Stimulated activated CD4-positive, alpha-beta T cell treated with anti-CD3 and anti-CD28 coated beads, Interleukin-12 subunit alpha, Interleukin-12 subunit beta, amount 100 ng/mL, for 4 hours (primary cell): ENCODE data around the gene TCEANC2.

Experiments used
- DNase-seq: peaks from one replicate; pipeline ENCODE4 v3.0.0-alpha.2; 2020

TCEANC2 gene

DNA sequence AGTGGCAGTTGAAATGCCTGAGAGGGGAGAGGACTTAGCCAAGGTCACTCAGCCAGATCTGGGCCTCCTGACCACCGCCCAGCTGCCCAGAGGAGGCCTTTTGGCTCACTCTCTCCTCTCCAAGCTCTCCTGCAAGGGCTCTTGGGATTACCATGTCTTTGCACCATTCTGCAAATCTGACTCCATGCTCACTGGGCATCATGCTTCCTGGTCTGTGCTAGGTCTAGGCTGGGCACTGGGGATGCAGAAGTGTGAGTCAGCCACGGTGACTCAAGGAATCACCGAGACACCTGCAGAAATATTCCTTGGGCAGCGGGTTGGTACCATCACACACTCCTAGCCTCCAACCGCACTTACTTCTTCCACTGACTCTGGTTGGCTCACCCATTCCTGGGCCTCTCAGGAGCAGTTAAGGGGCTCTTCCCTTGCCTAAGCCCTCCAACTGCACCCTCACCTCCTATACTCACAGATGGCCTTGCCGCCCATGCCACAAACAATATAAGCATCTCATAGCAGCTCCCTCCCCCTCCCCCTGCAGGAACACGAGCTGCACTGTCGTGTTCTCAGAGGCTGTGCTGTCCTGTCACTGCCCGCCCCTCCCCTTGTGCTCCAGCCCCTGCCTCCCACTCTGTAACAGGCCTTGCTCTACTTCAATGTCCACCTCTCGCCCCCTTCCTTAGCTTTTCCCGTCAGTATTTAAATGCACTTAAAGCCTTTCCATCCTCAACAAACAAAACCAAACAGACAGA, 64.6 kb downstream of the TCEANC2 start:
- no peak for DNase-seq

DNA sequence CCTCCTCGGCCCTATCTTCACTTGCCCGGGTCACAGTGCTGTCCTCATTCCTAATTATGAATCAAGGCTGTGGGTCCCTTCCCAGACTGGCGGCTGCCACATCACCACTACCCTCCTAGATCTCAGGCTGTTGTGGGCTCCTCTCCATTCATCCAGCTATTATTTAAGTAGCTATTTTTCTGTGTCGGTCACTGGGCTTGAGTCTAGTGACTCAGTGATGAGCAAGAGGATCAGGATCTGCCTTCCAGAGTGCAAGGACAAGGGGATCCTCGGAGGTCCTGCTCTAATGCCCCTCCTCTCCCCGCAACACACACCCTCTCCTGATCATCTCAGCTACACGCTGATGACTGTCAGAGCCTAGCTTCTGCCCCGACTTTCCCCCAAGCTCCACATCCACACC, 65.3 kb downstream of the TCEANC2 start:
- DNase-seq = no peak

DNA sequence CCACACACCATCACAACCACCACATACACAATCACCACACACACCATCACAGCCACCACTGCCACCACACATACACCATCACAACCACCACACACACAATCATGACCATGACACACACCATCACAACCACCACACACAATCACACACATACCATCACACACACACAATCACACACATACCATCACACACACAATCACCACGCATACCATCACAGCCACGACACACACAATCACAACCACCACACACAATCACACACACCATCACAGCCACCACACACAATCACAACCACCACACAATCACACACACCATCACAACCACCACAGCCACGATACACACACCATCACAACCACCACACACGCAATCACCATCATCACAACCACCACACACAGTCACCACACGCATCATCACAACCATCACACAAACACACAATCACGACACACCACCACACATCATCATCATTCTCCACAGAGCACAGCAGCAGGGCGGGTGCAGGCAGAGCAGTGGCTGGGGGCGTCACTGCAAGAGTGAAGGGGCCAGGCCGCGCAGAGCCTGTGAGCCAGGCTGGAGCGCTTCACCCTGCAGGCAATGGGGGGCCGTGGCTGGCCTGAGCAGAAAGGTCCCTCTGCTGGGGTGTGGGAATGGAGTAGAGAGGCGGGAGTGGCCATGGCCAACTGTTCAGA, 66.8 kb downstream of the TCEANC2 start:
- no peak for DNase-seq

DNA sequence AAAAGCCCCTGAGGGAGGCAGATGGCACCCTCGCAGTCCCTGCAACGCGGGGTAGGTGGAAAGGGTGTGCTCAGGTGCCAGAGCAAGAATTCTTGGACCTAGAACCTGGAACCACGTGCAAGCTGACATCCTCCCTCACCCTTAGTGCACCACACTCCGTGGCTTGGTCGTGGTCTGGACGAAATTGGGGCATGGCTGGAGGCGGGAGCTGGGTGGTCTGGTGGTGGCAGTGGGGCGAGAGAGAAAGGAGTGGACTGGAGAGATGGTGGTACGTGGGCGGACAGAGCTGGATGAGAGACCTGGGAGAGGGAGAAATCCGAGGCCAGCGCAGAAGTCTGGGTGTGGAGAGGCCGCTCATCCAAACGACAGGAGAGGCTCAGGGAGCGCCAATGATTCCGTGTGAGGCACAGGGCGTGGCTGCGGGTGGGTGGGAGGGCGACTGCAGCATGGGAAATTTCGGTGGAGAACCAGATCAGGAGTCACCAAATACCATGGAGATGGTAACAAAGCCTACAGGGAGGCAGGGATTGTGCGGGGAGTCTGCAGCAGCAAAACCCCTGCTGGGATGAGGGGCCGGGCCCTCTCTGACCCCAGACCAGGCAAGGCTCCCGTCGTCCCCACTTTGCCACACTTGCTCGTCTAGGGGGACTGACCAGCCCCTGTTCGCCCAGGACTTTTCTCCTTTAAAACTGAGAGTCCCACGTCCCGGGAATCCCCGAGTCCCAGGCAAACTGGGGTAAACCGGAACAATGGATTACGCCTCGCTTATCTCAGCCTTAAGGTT, 67.5 kb downstream of the TCEANC2 start:
- no peak for DNase-seq

DNA sequence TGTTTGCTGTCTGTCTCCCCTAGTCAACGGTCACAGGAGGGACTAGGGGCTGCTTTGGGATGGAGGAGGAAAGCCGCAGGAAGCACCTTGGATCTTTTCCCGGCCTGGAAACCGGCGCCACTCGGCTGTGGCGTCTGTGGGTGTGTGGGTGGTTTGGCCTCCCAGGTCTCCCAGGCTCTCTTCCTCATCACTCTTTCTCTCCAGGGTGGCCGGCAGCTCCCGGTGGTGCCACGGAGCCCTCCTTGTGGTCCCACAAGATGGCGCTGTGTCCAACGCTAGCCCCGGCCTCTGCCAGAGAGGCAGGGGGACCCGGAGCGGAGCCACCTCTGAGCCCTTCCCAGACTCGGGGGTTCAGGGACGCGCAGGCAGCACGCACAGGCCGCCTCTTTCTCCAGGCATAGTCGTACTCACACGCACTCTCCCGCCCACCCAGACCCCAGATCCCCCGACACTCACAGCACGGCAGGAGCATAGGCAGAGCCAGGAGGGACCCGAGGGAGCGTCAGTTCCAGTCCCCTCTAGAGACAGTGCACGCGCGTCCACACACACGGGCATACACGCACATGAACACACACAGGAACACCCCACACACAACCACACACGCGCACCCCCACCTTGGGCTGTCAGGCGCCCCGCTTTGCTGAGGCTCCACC, 68.2 kb downstream of the TCEANC2 start:
- DNase-seq = peak; percentile 64

DNA sequence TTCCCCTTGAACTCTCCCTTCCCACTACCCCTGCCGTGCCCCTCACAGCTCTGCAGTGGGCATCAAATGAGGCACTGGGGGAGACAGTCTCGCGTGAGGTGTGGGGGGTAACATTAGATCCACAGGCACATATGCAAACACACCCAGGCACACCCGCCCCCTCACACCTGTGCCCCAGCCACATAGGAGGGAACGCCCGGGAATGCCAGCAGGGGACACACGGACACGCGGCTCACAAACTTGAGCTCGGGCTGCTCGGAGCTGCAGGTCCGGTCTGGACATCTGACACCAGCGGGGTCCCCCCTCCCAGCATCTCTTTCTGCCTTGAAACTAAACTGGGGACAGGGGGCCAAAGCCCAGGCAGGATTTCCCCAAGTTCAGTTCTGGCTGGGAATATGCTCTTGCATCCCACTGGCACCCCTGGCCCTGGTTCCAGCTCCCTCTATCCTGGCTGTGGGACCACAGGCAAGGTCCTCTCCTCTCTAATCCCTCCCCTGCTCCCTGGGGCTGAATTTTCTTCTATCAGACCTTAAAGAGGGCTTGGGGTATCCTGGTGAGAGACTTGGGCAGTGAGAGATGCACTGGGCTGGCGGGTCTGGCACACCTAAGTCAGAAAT, 68.8 kb downstream of the TCEANC2 start:
- no peak for DNase-seq

DNA sequence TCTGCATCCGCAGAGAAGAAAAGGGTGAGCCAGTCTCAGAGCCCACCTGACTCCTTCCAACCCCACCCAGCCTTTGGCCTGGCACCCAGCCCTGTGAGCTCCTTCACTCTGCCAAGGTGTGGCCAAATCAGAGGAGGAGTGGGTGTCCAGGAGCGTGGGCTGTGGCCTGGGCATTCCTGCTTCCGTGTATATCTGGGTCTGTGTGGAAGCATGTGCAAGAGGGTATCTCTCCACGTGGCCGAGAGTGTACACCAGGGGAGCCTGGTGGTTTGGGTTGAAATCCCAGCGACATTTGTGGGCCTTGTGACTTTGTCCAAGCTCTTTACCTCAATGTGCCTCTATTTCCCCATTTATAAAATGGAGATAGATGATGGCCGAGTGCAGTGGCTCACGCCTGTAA, 69.6 kb downstream of the TCEANC2 start:
- DNase-seq = no peak

DNA sequence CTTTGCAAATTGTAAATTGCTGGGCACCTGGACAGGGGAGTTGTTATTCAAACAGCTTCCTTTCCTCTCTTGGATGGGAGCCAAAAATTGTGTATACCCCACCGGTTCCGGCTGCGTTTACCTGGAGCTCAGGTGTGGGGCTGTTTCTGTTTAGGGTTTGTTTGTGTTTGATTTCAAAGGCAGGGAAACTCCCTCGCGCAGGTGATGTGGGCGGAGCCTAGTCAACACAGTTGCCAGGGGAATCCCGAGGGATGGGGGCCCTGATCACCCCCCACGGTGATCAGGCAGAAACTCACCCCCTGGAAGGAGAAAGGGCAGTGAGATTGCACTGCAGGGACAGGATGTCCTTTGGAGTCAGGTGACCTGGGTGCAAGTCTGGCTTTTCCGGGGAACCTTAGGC, 71.1 kb downstream of the TCEANC2 start:
- DNase-seq = no peak

DNA sequence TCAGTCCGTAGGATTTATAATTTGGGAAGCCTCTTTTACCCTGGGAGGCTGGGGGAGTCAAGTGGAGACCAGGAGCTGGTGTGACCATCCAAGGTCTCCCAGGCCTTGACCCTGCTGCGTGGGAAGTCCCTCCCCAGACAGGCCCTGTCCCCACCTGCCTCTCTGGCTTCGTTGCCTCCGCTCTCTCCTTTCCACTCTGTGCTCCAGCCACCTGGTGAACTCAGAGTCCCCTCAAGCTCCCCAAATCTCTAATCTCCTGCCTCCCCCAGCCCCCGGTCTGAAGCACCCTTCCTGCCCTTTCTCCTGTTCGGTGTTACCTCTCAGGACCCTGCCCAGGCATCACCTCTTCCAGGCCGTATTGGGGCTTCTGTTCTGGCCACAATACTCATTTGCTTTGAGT, 71.5 kb downstream of the TCEANC2 start:
- no peak for DNase-seq

DNA sequence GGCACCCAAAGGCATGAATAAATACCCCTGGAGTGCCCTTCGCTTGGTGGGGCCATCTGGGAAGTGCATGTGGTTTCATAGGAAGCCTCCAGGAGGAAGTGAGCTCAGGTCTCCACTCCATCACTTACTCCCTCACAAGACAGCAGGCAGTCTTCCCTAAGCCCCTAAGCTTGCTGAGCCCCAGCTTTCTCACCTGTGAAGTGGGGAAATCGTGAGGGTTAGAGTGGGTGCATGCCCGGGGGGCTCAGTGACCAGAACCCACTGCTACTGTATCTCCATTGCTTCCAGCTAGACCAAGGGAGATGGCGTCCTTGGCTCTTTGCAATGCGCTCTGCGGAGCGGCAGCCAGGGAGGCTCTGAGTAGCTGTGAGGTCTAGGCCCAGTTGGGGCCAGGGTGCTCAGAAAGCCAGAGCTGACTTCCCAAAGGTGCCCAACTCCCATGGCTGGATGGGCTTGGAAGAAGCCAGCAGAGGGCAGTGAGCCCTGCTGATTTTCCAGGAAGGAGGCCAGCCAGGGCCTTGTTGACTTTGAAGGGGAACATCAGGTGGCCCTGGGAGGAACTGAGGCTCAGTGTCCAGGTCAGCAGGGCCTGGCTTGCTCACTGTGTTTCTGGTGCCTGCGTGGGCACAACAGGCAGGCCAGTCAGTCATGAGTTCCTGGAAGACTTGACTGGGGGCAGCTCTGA, 72.1 kb downstream of the TCEANC2 start:
- no peak for DNase-seq

DNA sequence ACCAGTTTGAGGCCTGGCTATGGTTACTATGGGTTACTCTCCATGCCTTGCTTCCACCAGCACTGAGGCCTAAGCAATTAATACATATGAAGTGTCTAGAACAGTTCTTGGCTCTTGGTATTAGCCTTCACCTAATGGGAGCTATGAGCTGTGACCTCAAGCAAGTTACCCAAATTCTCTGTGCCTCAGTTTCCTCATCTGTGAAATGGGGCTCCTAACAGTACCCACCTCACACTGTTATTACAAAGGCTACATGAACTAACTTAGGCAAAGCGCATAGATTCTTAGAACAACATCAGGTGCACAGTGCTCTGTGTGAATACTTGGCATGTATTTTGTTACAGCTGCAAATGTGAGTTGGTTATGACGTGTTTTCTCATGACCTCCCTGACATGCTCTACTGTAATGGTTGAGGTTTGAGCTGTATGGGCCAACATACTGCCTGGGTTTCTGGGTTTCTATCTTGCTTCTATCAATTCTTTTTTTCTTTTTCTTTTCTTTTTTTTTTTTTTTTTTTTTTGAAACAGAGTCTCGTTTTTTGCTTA, 72.9 kb downstream of the TCEANC2 start:
- no peak for DNase-seq

DNA sequence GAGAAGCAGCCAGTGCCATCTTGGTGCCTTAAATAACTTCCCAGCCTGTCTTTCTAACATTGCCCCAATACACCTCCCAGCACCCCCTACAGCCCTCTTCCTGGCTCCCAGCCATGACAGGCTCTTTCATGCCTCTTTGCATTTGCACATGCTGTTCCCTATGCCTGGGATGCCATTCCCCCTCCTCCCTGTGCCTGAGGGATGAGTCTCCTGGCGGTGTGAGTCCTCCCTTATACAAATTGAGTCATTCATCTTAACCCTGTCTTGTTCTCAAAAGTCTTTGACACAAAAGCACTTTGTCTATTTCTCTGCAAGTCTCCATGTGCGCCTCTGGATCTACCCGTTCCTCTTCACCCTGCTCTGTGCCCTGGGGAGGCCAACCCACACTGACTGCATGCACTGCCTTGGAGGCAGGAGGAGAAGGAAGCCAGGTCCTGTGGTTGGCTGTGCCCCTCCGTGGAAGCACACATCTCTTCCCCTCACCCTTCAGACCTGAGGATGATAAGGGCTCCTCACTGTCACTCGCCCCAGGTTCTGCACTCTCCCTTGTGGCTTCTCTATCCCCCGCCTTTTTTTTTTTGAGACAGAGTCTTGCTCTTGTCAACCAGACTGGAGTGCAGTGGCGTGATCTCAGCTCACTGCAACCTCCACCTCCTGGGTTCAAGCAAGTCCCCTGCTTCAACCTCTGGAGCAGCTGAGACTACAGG, 74.3 kb downstream of the TCEANC2 start:
- DNase-seq = no peak

DNA sequence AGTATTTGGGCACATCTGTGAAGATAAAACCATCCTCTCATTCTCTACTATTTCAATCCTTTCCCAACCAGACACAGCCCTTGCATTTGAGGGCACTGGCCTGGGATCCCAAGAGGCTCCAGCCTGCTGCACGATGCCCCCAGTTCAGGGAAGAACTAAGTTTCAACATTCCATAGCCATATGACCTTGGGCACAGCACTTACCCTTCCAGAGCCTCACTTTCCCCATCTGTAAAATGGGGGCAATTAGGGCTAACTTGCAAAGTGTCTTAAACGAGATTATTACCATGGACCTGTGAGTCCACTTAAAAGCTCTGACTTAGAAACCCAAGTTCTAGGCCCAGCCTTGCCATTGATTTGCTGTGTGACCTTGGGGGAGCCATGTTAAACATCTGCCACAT, 76.5 kb downstream of the TCEANC2 start:
- DNase-seq = no peak

DNA sequence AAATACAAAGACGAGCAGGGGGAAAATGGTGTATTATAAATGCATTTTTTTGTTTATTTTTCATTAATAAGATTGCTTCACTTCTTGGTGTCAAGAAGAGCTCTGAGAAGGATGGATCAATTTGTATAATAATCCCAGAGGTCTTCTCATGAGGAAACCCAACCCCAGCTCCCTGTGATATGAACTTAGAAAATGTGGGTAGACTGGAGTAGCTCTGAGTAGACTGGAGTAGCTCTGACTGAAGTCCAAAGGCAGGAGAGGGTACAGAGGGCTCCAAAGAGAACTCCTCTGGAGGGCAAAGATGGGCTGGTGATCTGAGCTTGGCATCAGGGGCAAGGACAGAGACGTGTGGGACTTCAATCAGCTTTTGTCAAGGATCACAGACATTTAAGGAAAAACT, 78.0 kb downstream of the TCEANC2 start:
- DNase-seq = no peak

DNA sequence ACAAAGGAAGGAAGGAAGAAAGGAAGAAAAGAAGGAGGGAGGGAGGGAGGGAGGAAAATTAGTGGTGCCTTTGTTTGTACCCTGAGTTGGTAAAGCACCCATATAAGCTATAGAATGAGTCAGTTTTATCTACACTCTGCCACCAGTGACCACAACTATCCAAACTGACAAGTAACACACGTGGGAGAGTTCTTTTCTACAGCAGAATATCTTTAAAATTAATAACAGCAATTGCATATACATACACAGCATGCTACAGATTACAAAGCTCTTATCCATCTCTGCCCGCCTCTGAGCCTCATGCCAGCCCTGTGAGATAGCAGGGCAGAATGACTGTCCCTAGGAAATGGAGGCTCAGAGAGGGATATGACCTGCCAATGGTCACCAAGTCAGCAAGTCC, 79.1 kb downstream of the TCEANC2 start:
- no peak for DNase-seq

DNA sequence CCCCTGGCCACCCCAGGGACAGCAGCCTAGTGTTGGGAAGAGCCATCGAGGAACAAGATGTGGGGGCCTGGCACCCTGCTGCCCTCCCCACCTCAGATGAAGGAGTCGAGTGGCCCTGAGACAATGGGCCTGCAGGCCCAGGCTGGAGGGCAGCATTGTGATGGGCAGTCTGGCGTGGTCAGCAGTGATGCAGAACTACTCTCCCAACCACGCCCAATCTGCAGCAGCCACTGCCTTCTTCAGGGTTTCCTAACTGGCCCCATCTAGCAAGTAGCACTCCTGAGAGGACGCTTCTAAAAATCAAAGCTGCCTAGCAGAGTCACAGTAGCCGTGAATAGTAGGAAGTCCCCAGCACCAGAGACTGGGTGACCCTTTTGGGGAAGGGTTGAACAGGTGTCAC, 80.9 kb downstream of the TCEANC2 start:
- no peak for DNase-seq

DNA sequence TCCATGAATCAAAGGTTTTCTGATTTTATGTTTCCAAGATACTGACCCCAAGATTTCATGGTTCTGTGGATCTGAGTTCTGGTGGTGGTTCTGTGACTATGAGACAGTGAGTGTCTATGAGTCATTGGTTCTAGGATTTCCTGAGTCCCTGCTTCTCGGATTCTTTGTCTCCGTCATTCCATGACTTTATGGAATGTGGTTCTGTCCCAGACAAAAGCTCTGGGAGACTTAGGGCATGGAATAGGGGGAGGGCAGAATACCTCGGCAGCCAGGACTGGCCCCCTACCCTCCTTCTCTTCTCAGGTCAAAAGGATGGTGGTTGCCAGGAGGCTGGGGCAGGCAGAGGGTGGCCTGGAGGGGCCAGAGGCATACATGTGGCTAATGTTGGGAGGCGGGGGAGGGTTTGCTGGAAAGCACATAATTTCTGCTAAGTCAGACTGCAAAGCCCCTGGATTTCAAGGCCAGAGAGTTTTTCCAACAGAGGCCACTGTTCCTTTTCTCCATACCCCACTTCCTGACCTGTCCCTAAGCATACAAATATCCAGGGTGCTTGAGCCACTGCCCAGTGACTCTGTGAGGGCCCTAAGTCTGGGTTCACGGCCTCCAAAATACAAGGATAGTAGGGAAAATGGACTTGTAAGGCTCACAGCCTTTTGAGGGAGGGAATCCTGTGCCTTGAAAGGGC, 82.2 kb downstream of the TCEANC2 start:
- DNase-seq = no peak

DNA sequence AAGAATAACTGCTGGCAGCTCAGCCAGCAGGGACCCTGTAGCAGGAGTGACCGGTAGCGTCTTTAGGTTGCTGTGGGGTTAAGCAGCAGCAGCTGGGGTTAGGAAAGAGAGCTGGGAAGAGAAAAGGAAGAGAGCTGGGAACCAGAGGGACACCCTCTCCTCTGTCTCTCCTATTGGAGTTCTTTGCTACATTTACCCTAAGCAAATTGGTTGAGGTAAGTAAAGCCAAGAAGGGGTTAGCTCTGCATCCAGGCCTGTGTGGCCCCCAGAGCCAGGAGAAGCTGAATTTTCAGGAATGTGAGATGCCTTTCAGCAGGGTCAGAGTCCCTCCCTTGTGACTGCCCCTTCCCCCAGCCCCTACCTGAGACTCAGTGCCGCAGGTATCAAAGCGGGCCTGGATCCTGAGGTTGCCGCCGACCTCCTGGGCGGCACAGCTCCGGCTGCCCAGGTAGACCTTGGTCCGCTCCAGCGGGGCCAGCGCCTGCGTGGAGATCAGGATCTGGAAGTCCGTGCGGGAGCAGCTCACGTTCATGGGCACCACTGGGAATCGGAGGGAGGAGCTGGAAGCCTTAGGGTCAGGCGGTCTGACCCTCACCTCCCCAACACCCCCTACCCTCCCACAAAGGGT, 83.0 kb downstream of the TCEANC2 start:
- DNase-seq = no peak

DNA sequence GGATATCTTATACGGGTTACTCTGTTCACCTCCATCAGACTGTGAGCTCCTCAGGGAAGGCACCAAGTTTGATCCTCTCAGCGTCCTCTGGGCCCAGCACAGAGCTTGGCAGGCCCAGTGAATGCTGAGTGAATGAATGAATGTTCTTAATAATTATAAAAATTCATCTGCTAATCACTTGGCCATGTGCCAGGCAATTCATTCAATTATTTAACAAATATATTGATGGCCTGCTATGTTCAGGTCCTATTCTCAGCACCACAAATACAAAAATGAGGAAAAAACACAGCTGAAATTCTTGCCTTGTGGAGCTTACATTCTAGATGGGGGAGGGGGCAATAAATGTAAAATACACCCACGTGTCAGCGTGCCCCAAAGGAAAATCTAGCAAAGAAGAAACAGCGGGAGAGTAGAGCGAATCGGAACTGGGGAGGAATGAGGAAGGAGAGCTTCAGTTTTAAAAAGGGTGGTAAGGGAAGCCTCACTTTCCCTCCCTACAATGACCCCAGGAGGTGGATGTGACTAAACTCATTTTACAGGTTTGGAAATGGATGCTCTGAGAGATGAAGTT, 83.6 kb downstream of the TCEANC2 start:
- DNase-seq = no peak

DNA sequence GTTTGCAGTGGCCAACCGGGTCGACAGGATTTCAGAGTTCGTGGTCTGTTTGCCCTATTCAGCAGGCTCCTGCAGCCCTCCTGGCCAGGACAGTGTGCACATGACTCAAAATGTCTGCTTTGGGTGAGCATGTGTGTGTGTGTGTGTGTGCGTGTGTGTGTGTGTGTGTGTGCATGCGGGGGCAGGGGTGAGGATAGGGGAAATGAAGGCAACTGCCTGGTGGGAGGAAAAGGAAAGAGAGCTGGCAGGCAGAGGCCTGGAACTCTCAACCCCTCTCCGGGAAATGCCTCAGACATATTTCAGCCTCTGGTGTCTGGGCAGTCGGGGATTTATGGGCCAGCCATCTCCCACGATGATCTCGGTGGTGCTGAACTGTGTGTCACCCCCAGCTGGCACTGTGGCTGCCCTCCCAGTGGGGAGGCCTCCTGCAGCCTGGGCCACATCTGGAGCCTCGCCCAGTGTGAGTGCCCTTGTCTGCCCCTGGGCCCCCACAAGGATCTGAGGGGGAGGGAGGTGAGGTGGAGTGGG, 84.2 kb downstream of the TCEANC2 start:
- no peak for DNase-seq
